ENCODE results near the gene NFATC2. TPM values are rescaled to one million over a fixed set of nuclear protein-coding genes. Genes with fewer than 3 reads are reported as not detected.

The NFATC2 gene
- total RNA-seq, 1 donor from 2014 or later, result 4.2 TPM

DNA sequence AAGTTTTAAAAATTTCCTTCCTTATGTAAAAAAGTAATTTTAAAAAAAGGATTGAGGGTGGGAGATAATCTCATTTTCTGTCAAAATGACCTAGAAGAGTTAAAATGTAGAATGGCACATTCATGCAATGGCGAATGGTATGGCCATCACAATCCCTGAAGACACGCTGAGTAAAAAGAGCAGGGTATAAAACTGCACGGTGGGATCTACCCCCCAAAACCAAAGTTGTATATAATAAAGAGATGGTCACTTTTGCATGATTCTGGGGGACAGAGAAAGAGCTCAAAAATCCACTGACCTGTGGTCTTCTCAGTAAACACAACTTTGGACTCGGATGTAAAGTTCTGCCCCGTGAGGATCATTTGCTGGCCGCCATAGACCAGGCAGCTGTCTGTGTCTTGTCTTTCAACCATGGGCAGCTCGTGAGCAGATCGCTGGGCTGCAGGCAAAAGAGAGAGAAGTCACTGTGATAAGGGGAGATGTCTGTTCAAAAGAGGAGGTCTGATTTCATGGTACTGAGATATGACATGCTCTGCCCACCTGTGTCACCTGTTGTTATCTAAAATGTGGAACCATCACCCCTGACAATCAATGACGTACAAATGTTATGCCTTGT, 88.2 kb downstream of the NFATC2 start:
- TF ChIP-seq, protein P1, sequence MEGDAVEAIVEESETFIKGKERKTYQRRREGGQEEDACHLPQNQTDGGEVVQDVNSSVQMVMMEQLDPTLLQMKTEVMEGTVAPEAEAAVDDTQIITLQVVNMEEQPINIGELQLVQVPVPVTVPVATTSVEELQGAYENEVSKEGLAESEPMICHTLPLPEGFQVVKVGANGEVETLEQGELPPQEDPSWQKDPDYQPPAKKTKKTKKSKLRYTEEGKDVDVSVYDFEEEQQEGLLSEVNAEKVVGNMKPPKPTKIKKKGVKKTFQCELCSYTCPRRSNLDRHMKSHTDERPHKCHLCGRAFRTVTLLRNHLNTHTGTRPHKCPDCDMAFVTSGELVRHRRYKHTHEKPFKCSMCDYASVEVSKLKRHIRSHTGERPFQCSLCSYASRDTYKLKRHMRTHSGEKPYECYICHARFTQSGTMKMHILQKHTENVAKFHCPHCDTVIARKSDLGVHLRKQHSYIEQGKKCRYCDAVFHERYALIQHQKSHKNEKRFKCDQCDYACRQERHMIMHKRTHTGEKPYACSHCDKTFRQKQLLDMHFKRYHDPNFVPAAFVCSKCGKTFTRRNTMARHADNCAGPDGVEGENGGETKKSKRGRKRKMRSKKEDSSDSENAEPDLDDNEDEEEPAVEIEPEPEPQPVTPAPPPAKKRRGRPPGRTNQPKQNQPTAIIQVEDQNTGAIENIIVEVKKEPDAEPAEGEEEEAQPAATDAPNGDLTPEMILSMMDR (IDR thresholded peaks at IDR 0.05; ENCODE audit: borderline replicate concordance), result no peak
- intact Hi-C loops (cut with micrococcal nuclease), result no loop called here
- H3K4me3 ChIP-seq, result no peak overlapping the region
- no peak for DNase-seq
- peaks cover 38% of the 10 kb centered on the region for H3K4me1 ChIP-seq
- no peak overlapping the region for H3K27ac ChIP-seq (replicated peaks)
- peaks cover 4% of the 10 kb centered on the region for H3K36me3 ChIP-seq
- H3K9me3 ChIP-seq (replicated peaks), result no peaks in the 10 kb centered on the region
- H3K27me3 ChIP-seq (ENCODE audit: low read depth), result no peaks in the 10 kb centered on the region

DNA sequence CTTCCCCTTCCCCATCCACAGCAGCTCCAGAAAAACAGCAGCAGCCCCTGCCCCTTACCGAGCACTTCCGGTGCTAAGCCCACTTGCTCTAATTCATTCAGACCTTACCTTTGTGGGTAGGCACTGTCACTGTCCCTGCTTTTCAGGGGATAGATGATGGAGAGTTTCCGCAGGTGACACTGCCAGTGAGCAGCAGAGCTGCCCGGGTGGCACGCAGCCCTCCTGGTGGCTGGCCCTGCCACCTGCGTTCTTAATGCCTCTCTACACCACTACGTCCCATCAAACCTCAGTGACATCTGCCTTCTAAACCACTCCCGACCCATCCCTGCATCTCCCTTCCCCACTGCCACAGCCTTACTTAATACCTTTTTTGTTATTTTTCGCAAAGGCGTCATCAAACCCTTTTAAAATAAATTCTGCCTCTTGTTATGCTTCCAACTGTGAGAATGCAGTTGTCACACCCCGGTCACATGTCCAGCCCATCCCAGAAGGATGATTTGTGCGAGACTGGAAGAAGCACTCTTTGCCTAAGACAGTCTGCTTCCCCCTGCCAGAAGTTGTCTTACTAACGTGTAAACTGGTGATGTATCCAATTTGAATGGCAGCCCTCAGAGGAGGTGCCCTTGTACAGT, 89.7 kb downstream of the NFATC2 start:
- H3K4me3 ChIP-seq, result no peak overlapping the region
- H3K27ac ChIP-seq (replicated peaks), result no peak overlapping the region
- H3K27me3 ChIP-seq (ENCODE audit: low read depth), result no peaks in the 10 kb centered on the region
- H3K4me1 ChIP-seq, result peaks cover 53% of the 10 kb centered on the region
- no peak for DNase-seq
- H3K36me3 ChIP-seq, result peaks cover 4% of the 10 kb centered on the region
- intact Hi-C loops (cut with micrococcal nuclease), result no loop called here
- TF ChIP-seq, protein P1 (IDR thresholded peaks at IDR 0.05; ENCODE audit: borderline replicate concordance), result no peak
- H3K9me3 ChIP-seq (replicated peaks), result no peaks in the 10 kb centered on the region

DNA sequence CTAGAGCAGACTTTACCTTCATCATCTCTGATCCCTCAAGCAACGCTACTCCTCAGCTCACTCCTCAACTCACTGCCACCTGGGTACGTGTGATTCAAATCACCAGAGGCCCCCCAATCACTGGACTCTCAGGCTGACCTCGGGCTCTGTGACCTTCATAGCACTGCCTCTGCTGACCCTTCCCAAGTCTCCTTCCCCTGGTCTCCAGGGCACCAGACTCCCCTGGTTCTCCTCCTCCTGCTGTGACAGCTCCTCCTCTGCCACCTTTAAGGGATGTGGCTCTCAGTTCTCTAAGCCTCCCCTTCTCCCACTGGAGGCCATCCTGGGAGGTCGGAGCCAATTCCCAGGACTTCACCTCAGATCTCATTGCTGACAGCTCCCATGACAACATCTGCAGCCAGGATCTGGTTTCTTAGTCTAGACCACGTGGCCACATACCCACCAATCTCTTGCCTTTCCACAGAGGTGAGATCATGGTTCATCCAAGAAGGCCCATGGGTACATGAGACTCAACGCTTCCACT, 90.4 kb downstream of the NFATC2 start:
- no peaks in the 10 kb centered on the region for H3K27me3 ChIP-seq (ENCODE audit: low read depth)
- H3K4me1 ChIP-seq, result peaks cover 54% of the 10 kb centered on the region
- intact Hi-C loops (cut with micrococcal nuclease), result no loop called here
- no peak for DNase-seq
- no peak overlapping the region for H3K27ac ChIP-seq (replicated peaks)
- peaks cover 4% of the 10 kb centered on the region for H3K36me3 ChIP-seq
- H3K4me3 ChIP-seq, result no peak overlapping the region
- TF ChIP-seq, protein P1 (IDR thresholded peaks at IDR 0.05; ENCODE audit: borderline replicate concordance), result no peak
- no peaks in the 10 kb centered on the region for H3K9me3 ChIP-seq (replicated peaks)

DNA sequence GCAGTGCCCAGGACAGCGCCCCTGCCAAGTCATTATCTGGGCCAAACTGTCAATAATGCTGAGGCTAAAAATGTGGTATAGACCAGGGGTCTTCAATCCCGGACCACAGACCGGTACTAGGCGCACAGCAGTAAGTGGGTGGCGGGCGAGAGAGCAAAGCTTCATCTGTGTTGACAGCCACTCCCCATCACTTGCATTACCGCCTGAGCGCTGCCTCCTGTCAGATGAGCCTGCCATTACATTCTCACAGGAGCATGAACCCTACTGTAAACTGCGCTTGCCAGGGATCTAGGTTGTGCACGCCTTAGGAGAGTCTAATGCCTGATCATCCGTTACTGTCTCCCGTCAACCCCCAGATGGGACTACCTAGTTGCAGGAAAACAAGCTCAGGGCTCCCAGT, 91.0 kb downstream of the NFATC2 start:
- Histone ChIP-seq H3K27me3 (ENCODE audit: low read depth) (no peaks in the 10 kb centered on the region), H3K4me3 (no peak overlapping the region), H3K27ac (replicated peaks) (no peak overlapping the region), H3K36me3 (peaks cover 4% of the 10 kb centered on the region), H3K9me3 (replicated peaks) (no peaks in the 10 kb centered on the region), H3K4me1 (peaks cover 54% of the 10 kb centered on the region)
- DNase-seq, result no peak
- TF ChIP-seq, protein P1 (IDR thresholded peaks at IDR 0.05; ENCODE audit: borderline replicate concordance), result no peak
- intact Hi-C loops (cut with micrococcal nuclease), result no loop called here

DNA sequence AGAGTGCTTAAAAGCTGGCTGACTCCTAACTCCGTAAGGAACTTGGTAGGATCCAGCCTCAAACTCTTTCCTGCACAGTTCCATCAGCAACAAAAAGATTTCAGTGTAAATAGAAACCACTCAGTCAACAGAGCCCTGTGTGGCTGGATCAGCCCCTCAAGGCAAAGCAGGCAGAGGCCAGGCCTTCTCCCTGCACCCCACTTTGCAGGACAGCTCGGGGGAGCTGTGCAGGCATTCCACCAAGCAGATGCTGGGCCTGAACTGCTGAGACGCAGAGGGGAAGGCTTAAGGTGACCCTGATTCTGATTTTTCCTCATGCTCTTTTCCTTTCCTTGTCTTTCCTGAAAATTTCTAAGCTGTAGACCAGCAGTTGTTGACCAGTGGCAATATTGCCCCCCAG, 91.5 kb downstream of the NFATC2 start:
- peaks cover 53% of the 10 kb centered on the region for H3K4me1 ChIP-seq
- TF ChIP-seq, protein P1 (IDR thresholded peaks at IDR 0.05; ENCODE audit: borderline replicate concordance), result no peak
- peaks cover 4% of the 10 kb centered on the region for H3K36me3 ChIP-seq
- H3K4me3 ChIP-seq, result no peak overlapping the region
- H3K9me3 ChIP-seq (replicated peaks), result no peaks in the 10 kb centered on the region
- H3K27me3 ChIP-seq (ENCODE audit: low read depth), result no peaks in the 10 kb centered on the region
- H3K27ac ChIP-seq (replicated peaks), result peak overlapping the region; percentile 39
- DNase-seq, result no peak
- intact Hi-C loops (cut with micrococcal nuclease), result no loop called here
